Hematopoietic multipotent progenitor cell treated with erythropoietin and hydrocortisone succinate and interleukin-3 and kit ligand, for 6 days (in vitro differentiated cells): ENCODE data around the gene GRIN2C.

Experiments used
- DNase-seq: peaks from one replicate; pipeline ENCODE4 v3.0.0-alpha.2; 2015

The GRIN2C gene

GRCh38 chr17:74818291-74818938 lies 41.3 kb downstream of the GRIN2C start:
- no peak for DNase-seq

DNA sequence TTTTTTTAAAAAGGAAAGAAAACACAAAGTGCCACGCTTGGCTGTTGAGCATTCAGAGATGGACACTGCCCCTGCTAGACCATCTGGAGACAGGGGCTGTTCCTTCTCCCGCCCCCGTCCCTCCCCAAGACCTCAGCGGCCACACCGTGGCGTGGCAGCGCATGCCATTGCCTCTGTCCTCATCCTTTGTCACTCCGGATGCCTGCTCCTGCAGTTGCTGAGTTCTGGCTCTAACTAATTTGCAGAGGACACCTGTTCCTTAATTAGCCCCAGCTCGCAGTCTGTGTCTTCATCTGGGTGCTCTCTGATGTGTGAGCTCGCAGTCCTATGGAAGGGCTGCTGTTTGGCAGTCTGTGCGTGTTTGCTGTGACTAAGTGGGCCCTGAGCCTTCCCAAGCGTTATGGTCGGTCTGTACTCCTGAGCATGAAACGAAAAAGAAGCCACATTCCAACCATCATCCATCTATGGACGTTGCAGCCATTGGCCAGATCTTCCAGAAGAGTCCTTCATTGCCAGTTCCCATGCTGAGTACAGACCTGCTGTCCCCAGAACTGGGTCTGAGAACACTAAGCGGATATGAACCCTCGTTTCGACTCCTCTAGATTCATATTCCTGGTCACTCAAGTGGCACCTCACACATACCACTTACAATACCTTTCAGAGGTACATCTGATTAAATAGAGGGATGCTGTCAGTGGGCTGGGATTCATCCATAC lies 42.6 kb downstream of the GRIN2C start:
- no peak for DNase-seq

- DNase-seq = peak; percentile 34
These were observed 43.9 kb downstream of the GRIN2C start for GRCh38 chr17:74815550-74816370.

GRCh38 chr17:74815067-74815466 lies 44.6 kb downstream of the GRIN2C start:
- DNase-seq = no peak

DNA sequence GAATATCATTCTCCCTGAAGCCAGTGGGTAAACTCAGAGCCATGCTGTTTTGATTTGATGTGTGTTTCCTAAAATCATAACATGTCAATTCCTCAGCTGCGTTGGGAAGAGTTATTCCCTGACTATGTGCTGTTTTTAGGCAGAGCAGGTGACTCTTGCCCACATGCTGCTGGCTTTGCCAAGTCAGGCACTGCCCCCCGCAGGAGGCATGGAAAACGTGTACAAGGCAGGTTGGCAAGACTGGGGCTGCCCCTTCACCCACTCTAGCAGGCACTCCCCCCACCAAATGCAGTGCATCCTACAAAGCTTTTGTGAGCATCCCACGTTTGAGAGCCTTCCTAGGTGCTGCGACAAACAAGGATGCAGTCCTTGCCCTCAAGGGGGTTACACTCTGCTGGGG lies 45.2 kb downstream of the GRIN2C start:
- no peak for DNase-seq

GRCh38 chr17:74812109-74813009 lies 47.3 kb downstream of the GRIN2C start:
- no peak for DNase-seq

DNA sequence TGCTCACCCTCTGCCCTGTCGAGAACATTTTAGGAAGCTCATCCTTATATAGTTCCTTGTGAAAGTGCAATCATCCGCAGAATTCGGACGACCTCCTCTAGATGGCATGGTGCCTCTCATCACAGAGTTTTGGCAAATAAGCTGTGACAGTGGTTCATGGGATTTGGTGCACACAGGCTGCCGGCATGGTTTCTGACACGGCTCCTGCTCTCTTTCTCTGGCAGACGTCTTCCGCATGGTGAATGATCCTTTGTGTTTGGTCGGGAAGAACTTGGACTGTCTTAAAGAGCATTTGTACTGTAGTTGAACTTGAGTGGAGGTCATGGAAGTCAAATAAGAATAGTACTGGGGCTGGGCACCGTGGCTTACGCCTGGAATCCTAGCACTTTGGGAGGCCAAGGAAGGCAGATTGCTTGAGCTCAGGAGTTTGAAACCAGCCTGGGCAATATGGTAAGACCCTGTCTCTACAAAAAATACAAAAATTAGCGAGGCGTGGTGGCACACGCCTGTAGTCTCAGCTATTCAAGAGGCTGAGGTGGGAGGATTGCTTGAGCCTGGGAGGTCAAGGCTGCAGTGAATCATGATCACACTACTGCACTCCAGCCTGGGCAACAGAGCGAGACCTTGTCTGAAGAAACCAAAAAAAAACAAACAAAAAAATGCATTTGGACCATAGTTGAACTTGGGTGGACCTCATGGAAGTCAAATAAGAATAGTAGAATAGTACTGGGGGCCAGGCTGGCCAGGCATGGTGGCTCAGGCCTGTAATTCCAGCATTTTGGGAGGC lies 48.8 kb downstream of the GRIN2C start:
- DNase-seq = no peak

- peak; percentile 22 for DNase-seq
These were observed 50.8 kb downstream of the GRIN2C start for GRCh38 chr17:74808714-74809430.

GRCh38 chr17:74807925-74808324 lies 51.8 kb downstream of the GRIN2C start:
- DNase-seq = peak; percentile 68

- DNase-seq = no peak
These were observed 52.2 kb downstream of the GRIN2C start for GRCh38 chr17:74807441-74807840.

DNA sequence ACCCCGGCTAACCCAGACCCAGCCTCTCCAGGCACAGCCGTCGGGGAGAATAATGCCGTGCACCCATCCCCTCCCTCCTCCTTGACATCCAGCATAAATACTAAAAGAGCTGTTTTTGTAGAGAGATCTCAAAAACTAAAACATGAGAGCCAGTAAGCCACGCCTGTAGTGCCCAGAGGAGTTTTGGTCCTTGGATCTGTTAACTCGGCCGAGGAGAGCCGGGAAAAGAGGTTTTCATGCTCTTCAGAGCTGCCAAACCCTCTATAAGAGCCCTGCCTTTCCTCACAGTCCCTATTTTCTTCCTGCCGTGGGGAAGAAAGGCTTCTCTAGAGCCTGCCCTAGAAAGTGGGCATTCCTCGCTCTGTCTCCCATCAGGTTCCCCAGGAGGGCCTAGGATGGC lies 53.4 kb downstream of the GRIN2C start:
- DNase-seq = no peak

GRCh38 chr17:74805591-74805991 lies 54.1 kb downstream of the GRIN2C start:
- no peak for DNase-seq

GRCh38 chr17:74804683-74805082 lies 55.0 kb downstream of the GRIN2C start:
- DNase-seq = no peak

DNA sequence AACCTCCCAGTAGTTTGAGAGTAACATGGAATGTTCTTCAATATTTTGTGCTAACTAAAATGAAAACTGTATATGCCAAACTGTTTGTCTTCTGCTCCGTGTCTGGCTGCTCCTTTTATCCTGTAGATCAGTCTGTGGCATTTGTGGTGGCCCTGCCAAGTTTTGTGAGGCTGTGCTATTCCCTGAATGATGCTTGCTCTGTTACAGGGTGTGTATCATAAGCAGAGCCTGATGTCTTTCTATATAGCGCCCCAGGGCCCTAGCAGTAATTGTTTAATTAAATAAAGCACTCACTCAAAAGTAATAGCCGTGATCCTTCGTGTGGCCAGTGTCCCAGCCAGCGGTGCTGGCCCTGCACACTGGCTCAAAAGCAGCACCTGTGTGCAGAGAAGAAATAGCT lies 55.7 kb downstream of the GRIN2C start:
- DNase-seq = no peak

- DNase-seq = no peak
These were observed 56.2 kb downstream of the GRIN2C start for GRCh38 chr17:74803388-74803930.

- DNase-seq = no peak
These were observed 57.8 kb downstream of the GRIN2C start for GRCh38 chr17:74801896-74802295.

- DNase-seq = no peak
These were observed 59.2 kb downstream of the GRIN2C start for GRCh38 chr17:74800531-74800930.

DNA sequence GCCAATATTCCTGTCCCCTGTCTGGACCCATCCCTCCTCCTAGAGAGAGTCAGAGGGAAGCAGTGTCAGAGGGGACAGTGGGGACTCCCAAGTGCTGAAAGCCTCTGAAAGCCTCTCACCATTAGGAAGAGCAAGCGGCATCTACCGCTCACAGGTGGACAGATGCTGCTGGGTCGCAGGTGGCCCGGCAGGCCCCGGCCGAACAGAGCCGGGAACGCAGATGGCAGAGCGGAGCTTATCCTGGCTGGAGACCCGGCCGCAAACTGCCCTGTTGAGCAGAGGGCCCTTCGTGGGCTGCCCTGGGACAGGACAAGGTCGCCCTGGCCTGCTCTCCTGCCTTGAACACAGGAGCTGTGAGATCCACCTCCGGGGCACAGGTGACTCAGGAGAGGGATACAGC lies 60.6 kb downstream of the GRIN2C start:
- no peak for DNase-seq

DNA sequence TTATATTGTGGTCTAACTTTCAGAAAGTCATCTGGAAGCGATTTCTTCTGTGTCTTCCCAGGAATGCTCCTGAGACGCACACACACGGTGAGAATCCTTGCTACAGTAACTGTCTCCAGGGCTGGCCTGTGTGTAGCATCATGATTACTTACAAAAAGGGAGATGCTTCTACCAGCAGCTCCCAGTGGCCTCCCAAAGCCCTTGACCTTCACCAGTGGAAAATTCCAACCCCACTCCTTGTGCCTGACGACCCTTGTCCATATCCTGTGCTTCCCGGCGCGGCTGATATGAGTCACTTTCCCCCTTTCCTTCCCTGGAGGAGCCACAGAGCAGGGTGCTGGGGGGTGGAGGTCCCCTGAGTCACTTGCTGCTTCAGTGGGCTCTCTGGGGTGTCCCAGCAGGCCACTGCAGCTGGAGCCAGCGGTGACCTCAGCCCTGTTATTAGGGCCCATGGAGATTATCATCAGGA lies 61.4 kb downstream of the GRIN2C start:
- DNase-seq = no peak

- no peak for DNase-seq
These were observed 61.9 kb downstream of the GRIN2C start for GRCh38 chr17:74797824-74798223.

DNA sequence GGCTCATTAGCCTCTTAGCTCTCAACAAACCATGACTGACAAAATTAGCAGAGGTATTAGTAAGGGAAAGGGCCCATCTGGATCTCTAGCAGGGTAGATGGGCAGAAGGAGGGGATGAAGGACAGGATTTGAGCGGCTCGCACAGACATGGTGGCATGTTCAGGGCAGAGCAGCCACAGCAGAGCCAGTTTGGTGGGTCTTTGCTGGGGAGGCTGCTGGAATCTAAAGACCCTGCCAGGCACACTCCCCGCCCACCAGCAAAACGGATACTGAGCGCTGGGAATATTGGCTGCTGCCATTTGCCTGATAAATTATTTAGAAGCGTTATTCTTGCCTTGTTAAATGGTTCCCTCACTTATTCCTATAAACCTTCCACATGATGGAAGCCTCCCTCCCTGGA lies 62.8 kb downstream of the GRIN2C start:
- no peak for DNase-seq
